Measurements from ENCODE around the gene FAN1. TPM values are rescaled to one million over a fixed set of nuclear protein-coding genes. Genes with fewer than 3 reads are reported as not detected.
A peak's percentile ranks its signal among the peaks of the same experiment; 100 is the strongest.

The FAN1 gene
- total RNA-seq, 2 donors from 2014 or later, result 8.7 to 17.3 TPM

DNA sequence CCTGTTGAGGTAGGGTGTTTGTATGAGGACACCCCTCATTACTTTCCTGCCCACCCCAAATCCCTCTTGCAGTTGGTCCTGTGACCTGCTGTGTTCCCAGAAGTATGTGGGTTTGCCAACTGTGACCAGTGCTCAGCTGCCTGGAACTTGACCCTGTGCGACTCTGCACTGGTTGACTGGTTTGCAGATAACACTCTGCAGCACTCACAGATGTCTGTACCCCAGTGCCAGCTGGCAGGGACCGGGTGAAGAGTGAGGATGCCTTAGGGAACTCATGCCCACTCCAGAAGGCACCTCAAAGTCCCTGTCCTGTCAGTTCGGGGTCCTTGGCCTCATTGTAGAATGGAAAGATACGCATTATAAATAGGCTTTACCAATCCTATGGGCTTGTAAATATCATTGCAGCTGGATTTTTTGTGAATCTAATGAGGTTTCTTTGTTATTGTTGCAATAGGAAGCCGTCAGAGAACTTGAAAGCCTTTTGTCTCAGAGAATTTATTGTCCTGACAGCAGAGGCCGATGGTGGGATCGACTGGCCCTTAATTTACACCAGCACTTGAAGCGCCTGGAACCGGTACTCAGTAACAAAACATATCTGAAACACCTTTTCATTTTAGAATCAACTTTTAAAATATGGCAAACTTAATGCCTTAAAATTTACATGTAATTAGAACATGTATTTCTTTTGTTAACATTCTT, 18.2 kb downstream of the FAN1 start:
- DNase-seq (ENCODE audit: low spot score), result no peak
- peak overlapping the region; percentile 73 to 78 for H3K27ac ChIP-seq
- peaks cover 47% of the 10 kb centered on the region for H3K36me3 ChIP-seq
- H3K27me3 ChIP-seq, result no peaks in the 10 kb centered on the region
- H3K9me3 ChIP-seq, result no peaks in the 10 kb centered on the region
- peaks cover 0 to 28% of the 10 kb centered on the region in 2 donors for H3K4me1 ChIP-seq
- TF ChIP-seq, protein P1, sequence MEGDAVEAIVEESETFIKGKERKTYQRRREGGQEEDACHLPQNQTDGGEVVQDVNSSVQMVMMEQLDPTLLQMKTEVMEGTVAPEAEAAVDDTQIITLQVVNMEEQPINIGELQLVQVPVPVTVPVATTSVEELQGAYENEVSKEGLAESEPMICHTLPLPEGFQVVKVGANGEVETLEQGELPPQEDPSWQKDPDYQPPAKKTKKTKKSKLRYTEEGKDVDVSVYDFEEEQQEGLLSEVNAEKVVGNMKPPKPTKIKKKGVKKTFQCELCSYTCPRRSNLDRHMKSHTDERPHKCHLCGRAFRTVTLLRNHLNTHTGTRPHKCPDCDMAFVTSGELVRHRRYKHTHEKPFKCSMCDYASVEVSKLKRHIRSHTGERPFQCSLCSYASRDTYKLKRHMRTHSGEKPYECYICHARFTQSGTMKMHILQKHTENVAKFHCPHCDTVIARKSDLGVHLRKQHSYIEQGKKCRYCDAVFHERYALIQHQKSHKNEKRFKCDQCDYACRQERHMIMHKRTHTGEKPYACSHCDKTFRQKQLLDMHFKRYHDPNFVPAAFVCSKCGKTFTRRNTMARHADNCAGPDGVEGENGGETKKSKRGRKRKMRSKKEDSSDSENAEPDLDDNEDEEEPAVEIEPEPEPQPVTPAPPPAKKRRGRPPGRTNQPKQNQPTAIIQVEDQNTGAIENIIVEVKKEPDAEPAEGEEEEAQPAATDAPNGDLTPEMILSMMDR (IDR thresholded peaks at IDR 0.05), result no peak
- H3K4me3 ChIP-seq, result no peak overlapping the region

DNA sequence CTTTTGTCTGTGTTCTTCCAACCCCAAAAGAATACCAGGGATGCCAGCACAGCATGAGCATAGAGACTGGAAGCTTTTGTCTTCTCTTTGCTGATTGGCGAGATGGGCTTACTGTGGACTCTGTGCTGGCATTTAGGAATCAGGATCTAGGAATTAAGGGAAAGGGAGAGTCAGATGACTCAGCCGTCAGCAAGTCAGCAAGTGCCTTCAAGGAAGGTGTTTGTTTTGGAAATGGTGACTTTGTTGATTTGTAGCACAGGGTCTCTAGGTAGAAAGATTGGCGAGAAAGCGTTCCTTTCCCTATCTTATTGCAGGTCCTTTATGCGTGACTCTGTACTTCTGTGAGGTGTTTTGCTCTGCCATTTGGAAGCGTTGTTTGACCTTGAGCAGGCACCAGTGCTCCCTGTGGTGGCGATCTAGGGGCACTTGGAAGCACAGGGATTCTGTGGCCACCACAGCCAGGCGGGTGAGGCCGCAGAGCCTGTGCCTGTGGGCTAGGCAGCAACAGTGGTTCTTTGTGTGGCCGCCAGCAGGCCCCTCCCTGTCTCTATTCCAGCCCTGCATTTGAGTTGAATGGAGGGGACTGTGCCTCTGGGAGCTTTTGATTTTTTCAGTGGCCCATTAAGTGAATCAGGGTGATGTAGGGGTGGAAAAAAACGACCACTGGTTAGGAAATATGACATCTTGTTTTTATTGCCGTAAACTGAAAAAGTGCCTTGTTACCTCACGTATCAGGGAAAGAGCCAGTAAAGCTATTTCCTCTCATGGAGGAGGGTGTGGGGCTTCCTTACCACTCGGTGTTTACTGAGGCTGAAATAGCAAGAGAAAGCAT, 19.0 kb downstream of the FAN1 start:
- Histone ChIP-seq H3K36me3 (peaks cover 55% of the 10 kb centered on the region), H3K4me1 (peaks cover 0 to 28% of the 10 kb centered on the region in 2 donors), H3K4me3 (no peak overlapping the region), H3K9me3 (no peaks in the 10 kb centered on the region), H3K27me3 (no peaks in the 10 kb centered on the region), H3K27ac (peak overlapping the region; percentile 73 to 78)
- DNase-seq (ENCODE audit: low spot score), result no peak
- TF ChIP-seq, protein P1 (IDR thresholded peaks at IDR 0.05), result no peak

DNA sequence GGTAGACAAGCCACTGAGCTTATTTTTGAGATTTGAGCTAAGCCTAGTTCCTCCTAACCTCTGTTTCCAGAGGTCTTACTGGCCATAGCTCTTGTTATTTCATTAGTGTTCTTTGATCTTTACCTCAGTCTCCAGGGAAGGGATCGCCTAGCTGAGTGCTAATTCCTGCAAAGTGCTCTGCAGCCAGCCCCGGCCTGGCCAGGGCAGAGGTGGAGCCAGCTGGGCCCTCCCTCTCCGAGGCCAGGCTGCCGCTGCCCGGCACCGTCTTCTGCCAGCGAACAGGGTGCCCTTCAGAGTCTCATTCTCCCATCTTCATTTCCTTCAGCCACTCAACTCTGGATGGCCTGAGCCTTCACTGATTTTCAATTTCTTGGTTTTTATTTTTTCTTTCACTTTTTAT, 19.7 kb downstream of the FAN1 start:
- H3K27ac ChIP-seq, result peak overlapping the region; percentile 73 to 78
- peaks cover 0 to 28% of the 10 kb centered on the region in 2 donors for H3K4me1 ChIP-seq
- no peak for DNase-seq (ENCODE audit: low spot score)
- no peak overlapping the region for H3K4me3 ChIP-seq
- H3K27me3 ChIP-seq, result no peaks in the 10 kb centered on the region
- TF ChIP-seq, protein P1 (IDR thresholded peaks at IDR 0.05), result no peak
- peaks cover 55% of the 10 kb centered on the region for H3K36me3 ChIP-seq
- no peaks in the 10 kb centered on the region for H3K9me3 ChIP-seq

DNA sequence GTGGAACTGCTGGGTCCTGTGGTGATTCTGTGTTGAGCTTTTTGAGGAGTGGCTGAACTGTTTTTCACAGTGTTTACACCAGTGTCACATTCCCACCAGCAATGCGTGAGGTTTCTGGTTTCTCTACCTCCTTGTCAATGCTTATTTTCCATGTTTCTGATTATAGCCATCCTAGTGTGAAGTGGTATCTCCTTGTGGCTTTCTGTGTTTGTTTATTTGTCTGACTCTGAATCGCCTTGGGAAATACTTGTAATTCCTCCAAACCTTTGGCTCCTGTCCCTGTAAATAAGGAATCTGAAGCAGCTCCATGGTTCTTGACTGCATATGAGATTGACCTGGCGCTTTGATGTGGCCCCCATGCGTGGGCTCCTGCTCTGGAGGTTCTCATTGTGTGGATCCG, 20.6 kb downstream of the FAN1 start:
- DNase-seq (ENCODE audit: low spot score), result no peak
- Histone ChIP-seq H3K4me3 (no peak overlapping the region), H3K4me1 (peaks cover 0 to 28% of the 10 kb centered on the region in 2 donors), H3K9me3 (no peaks in the 10 kb centered on the region), H3K27ac (no peak overlapping the region), H3K27me3 (no peaks in the 10 kb centered on the region), H3K36me3 (peaks cover 57% of the 10 kb centered on the region)
- TF ChIP-seq, protein P1 (IDR thresholded peaks at IDR 0.05), result no peak

DNA sequence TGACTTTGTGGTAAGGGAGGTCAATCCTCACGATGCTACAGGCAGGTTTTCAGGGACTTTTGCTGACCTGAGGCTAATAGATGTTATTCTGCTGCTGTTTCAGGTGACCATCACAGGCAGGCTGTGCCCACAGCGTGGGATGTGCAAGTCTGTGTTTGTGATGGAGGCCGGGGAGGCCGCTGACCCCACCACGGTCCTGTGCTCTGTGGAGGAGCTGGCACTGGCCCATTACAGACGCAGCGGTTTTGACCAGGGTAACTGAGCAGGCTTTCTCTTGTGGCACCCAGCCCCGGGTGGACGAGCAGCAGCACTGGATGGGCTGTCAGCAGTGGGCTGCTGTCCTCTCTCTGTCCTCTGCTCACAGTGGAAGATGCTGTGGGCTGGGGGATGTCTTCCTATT, 22.0 kb downstream of the FAN1 start:
- no peaks in the 10 kb centered on the region for H3K9me3 ChIP-seq
- DNase-seq (ENCODE audit: low spot score), result no peak
- H3K36me3 ChIP-seq, result peaks cover 60% of the 10 kb centered on the region
- H3K27ac ChIP-seq, result no peak overlapping the region
- no peaks in the 10 kb centered on the region for H3K27me3 ChIP-seq
- H3K4me3 ChIP-seq, result no peak overlapping the region
- TF ChIP-seq, protein P1 (IDR thresholded peaks at IDR 0.05), result no peak
- H3K4me1 ChIP-seq, result peaks cover 0 to 28% of the 10 kb centered on the region in 2 donors
